ENCODE measurements around the gene MSH5. TPM values are rescaled to one million over a fixed set of nuclear protein-coding genes. Genes with fewer than 3 reads are reported as not detected.

Gene MSH5
- total RNA-seq, 1 experiment from 2014 or later, result 90.4 TPM

GRCh38 chr6:31778193-31778592 lies 38.4 kb downstream of the MSH5 start:
- Histone ChIP-seq H4K20me1 (ENCODE audit: insufficient read depth) (no peaks in the 10 kb centered on the region), H3K36me3 (ENCODE audit: control insufficient read depth in 1 of 2, insufficient read depth in 2 of 2, low read length in 2 of 2) (peaks cover 12 to 38% of the 10 kb centered on the region in 2 experiments), H3K9me2 (ENCODE audit: insufficient read depth) (no peaks in the 10 kb centered on the region), H3K27ac (ENCODE audit: low read depth, low read length) (peak overlapping the region; percentile 79), H3K27me3 (ENCODE audit: insufficient read depth, low read length) (no peaks in the 10 kb centered on the region), H3K4me1 (ENCODE audit: control insufficient read depth in 1 of 2, insufficient read depth in 2 of 2, low read length in 2 of 2) (peaks cover 34 to 47% of the 10 kb centered on the region in 2 experiments), H3K4me3 (replicated peaks in 1 of 2; ENCODE audit: low read depth in 1 of 2, low read length in 2 of 2) (no peak overlapping the region), H3K9ac (ENCODE audit: low read length) (no peak overlapping the region), H3K79me2 (ENCODE audit: insufficient read depth, low read length) (no peaks in the 10 kb centered on the region), H2AFZ (ENCODE audit: low read depth, low read length, poor library complexity, severe bottlenecking) (no peak overlapping the region), H3K9me3 (ENCODE audit: control insufficient read depth in 1 of 2, insufficient read depth in 1 of 2, low read depth in 1 of 2, low read length in 2 of 2) (no peaks in the 10 kb centered on the region), H3K4me2 (ENCODE audit: low read length) (peak overlapping the region; percentile 79; the same call in 1 of the 2 replicates)
- POLR2A ChIA-PET, result interaction anchor here (1.0 to 2.0 kb wide), 4 partner anchors 8 to 49 kb away, joined by 3 to 16 read pairs (median 4); partner anchors contain the start of genes HSPA1B and LSM2
- BruUV-seq (replicated peaks), result no TSS peak
- CTCF ChIA-PET, result no interaction called here
- intact Hi-C loops (cut with micrococcal nuclease), result no loop called here
- TF ChIP-seq CEBPB (IDR thresholded peaks at IDR 0.05; ENCODE audit: low read depth), result no peak
- TF ChIP-seq FOSL1 (IDR thresholded peaks at IDR 0.05; ENCODE audit: low read depth), result no peak
- no peak for TF ChIP-seq CTCF (IDR thresholded peaks at IDR 0.05 in 2 of 3, conservative IDR thresholded peaks at IDR 0.05 in 1 of 3; ENCODE audit: borderline replicate concordance in 1 of 3, insufficient read depth in 1 of 3, low read depth in 2 of 3, low read length in 2 of 3)
- no peak for TF ChIP-seq ZBTB33 (IDR thresholded peaks at IDR 0.05; ENCODE audit: extremely low read depth, insufficient replicate concordance, low read length)
- no peak for TF ChIP-seq ATF3 (IDR thresholded peaks at IDR 0.05)
- TF ChIP-seq EZH2 (IDR thresholded peaks at IDR 0.05), result no peak
- no peak for TF ChIP-seq TCF7L2 (IDR thresholded peaks at IDR 0.05; ENCODE audit: borderline replicate concordance, extremely low read depth, insufficient read depth, insufficient read length)
- no peak for TF ChIP-seq REST (IDR thresholded peaks at IDR 0.05; ENCODE audit: low read depth)
- TF ChIP-seq MAX (IDR thresholded peaks at IDR 0.05), result no peak
- TF ChIP-seq POLR2AphosphoS5 (IDR thresholded peaks at IDR 0.05; ENCODE audit: low read depth, low read length), result no peak
- TF ChIP-seq SP1 (IDR thresholded peaks at IDR 0.05; ENCODE audit: low read depth), result no peak
- TF ChIP-seq ZNF274 (IDR thresholded peaks at IDR 0.05; ENCODE audit: low read depth, low read length), result no peak
- no peak for TF ChIP-seq SIN3A (IDR thresholded peaks at IDR 0.05; ENCODE audit: low read depth)
- ATAC-seq (no peak), DNase-seq (ENCODE audit: low read depth, low spot score) (no peak)
- RAD21 ChIA-PET (ENCODE audit: low non-redundant PET in 1 of 2, low total read pairs in 2 of 2, uncharacterized antibody in 2 of 2, unreplicated experiment in 2 of 2), result no interaction called here

All from HCT116 (cell line).